GM12873 (cell line): ENCODE results near the gene IQCN.
A peak's percentile ranks its signal among the peaks of the same experiment; 100 is the strongest.

Experiments
- CTCF ChIP-seq: IDR thresholded peaks from 2 replicates; pipeline ENCODE4 v1.5.1; 2012; ENCODE audit warnings: low read depth, mild to moderate bottlenecking, moderate library complexity, low read length, control low read depth; ENCODE audit not compliant: insufficient read depth; ENCODE audit errors: missing control alignments

IQCN gene

GRCh38 chr19:18252370-18252717 is 21.9 kb downstream of the IQCN start:
- no peak for TF ChIP-seq CTCF

- TF ChIP-seq CTCF, result peak; percentile 97
Measured at GRCh38 chr19:18251587-18252369, 22.5 kb downstream of the IQCN start.

GRCh38 chr19:18249834-18250233 is 24.4 kb downstream of the IQCN start:
- TF ChIP-seq CTCF, result no peak

- no peak for TF ChIP-seq CTCF
Measured at GRCh38 chr19:18245297-18245696, 29.0 kb downstream of the IQCN start.

- no peak for TF ChIP-seq CTCF
Measured at GRCh38 chr19:18239303-18239702, 34.9 kb downstream of the IQCN start.

- no peak for TF ChIP-seq CTCF
Measured at GRCh38 chr19:18234194-18234593, 40.1 kb downstream of the IQCN start.

GRCh38 chr19:18233224-18233825 is 40.9 kb downstream of the IQCN start:
- TF ChIP-seq CTCF, result no peak
